ENCODE measurements around the gene LITAF. TPM values are rescaled to one million over a fixed set of nuclear protein-coding genes. Genes with fewer than 3 reads are reported as not detected.
"Not testable (repeated sequence)": the region's sequence is repeated elsewhere in the genome, so short reads cannot be mapped to it uniquely, and the experiment has no call there.

The LITAF gene
- total and polyA plus RNA-seq, 7 experiments from 2014 or later: 126 to 563 (median 264) TPM

- Histone ChIP-seq H3K9me3 (ENCODE audit: control insufficient read depth in 2 of 3, low read length in 3 of 3) (no peaks in the 10 kb centered on the region), H3K4me3 (ENCODE audit: low read length) (no peak overlapping the region), H3K36me3 (ENCODE audit: control insufficient read depth in 2 of 3, insufficient read depth in 3 of 3, low read length in 3 of 3) (no peaks in the 10 kb centered on the region), H3K27me3 (ENCODE audit: control insufficient read depth in 2 of 2, insufficient read depth in 2 of 2, low read length in 2 of 2) (no peaks in the 10 kb centered on the region), H3K27ac (ENCODE audit: low read depth, low read length) (no peak overlapping the region), H3K4me1 (ENCODE audit: control insufficient read depth in 2 of 2, insufficient read depth in 2 of 2, low read length in 2 of 2) (peaks cover 0 to 13% of the 10 kb centered on the region in 2 donors)
- Mint-ChIP-seq H3K4me1 (peaks cover 8 to 26% (median 16%) of the 10 kb centered on the region in 7 donors), H3K36me3 (no peaks in the 10 kb centered on the region), H3K4me3 (no peak overlapping the region), H3K27me3 (peaks cover 0 to 8% (median 0%) of the 10 kb centered on the region in 5 donors), H3K27ac (peak overlapping the region in 4 of 9 donors; percentile 36 to 72 (median 58)), H3K9me3 (no peaks in the 10 kb centered on the region)
- CTCF ChIA-PET: no interaction called here
- DNase-seq (no peak), ATAC-seq (no peak)
- POLR2A ChIA-PET: interaction anchor here (3.1 to 6.1 kb wide), 2 partner anchors 8 to 20 kb away, joined by 19 to 68 read pairs; no protein-coding TSS in a partner anchor
- intact Hi-C loops (cut with micrococcal nuclease): loop anchor here in 1 of 2 donors (5.0 kb wide), 1 partner anchor 37 kb away; no protein-coding TSS in a partner anchor
Observed at GRCh38 chr16:11599579-11599978, 12.9 kb upstream of the LITAF start.

DNA sequence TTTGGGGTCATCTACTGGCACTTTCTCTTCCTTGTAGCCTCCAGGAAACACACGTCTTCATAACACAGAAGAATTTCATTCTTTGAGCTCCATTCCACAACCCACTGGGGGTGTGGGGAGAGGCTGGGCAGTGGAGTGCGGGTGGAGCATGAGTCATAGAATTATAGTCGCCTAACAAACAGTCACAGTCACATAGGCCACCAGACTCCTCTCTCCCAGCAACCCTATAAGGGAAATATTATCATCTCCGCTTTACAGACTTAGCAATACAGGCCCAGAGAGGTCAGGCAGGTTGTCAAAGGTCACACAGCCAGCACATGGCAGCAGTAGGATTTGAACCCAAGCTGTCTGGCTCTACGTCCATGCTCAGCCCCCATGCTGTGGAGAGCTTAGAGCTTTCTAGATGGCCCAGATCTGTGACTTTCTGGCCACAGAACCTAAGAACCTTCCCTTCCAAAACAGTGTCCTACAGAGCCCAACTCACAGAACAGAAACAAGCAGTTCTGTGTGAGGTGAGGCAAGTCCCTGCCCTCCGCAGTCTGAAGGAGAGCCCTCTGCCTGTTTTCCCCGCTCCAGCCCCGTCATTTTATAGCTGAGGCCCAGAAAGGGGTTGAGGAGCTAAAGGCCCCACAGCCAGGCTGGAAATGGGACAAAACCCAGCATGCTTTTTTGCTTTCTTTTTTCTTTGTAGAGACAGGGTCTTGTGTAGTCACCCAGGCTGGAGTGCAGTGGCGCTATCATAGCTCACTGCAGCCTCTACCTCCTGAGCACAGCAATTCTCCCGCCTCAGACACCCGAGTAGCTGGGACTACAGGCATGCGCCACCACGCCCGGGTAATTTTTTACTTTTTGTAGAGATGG, 10.7 kb upstream of the LITAF start:
- Histone ChIP-seq H3K36me3 (ENCODE audit: control insufficient read depth in 2 of 3, insufficient read depth in 3 of 3, low read length in 3 of 3) (no peaks in the 10 kb centered on the region), H3K27me3 (ENCODE audit: control insufficient read depth in 2 of 2, insufficient read depth in 2 of 2, low read length in 2 of 2) (no peaks in the 10 kb centered on the region), H3K4me1 (ENCODE audit: control insufficient read depth in 2 of 2, insufficient read depth in 2 of 2, low read length in 2 of 2) (peaks cover 0 to 13% of the 10 kb centered on the region in 2 donors), H3K9me3 (ENCODE audit: control insufficient read depth in 2 of 3, low read length in 3 of 3) (no peaks in the 10 kb centered on the region), H3K4me3 (ENCODE audit: low read length) (no peak overlapping the region), H3K27ac (ENCODE audit: low read depth, low read length) (peak overlapping the region; percentile 34)
- peak in 2 of 9 donors; percentile 24 for DNase-seq
- intact Hi-C loops (cut with micrococcal nuclease): loop anchor here in 1 of 2 donors (2.0 to 5.0 kb wide), 2 partner anchors 35 to 43 kb away; no protein-coding TSS in a partner anchor
- ATAC-seq: peak; percentile 85
- H3K27ac Mint-ChIP-seq: peak overlapping the region; percentile 40 to 88 (median 81)
- H3K9me3 Mint-ChIP-seq: no peaks in the 10 kb centered on the region
- ChIA-PET POLR2A (interaction anchor here (0.6 to 6.1 kb wide), 8 partner anchors 8 to 72 kb away, joined by 3 to 68 read pairs (median 6); partner anchors contain the start of gene LITAF), CTCF (interaction anchor here (0.7 to 1.5 kb wide), 8 partner anchors 8 to 43 kb away, joined by 3 to 4 read pairs (median 3); no protein-coding TSS in a partner anchor)
- H3K36me3 Mint-ChIP-seq: no peaks in the 10 kb centered on the region
- H3K4me1 Mint-ChIP-seq: peaks cover 8 to 26% (median 16%) of the 10 kb centered on the region in 7 donors
- peak overlapping the region in 4 of 10 donors; percentile 9 to 54 (median 14) for H3K4me3 Mint-ChIP-seq
- peaks cover 0 to 5% (median 0%) of the 10 kb centered on the region in 5 donors for H3K27me3 Mint-ChIP-seq

GRCh38 chr16:11596572-11597226, 10.0 kb upstream of the LITAF start:
- CTCF ChIA-PET: interaction anchor here (0.9 to 1.3 kb wide), 3 partner anchors 21 to 44 kb away, joined by 3 read pairs; no protein-coding TSS in a partner anchor
- Histone ChIP-seq H3K4me1 (ENCODE audit: control insufficient read depth in 2 of 2, insufficient read depth in 2 of 2, low read length in 2 of 2) (peaks cover 0 to 13% of the 10 kb centered on the region in 2 donors), H3K27ac (ENCODE audit: low read depth, low read length) (peak overlapping the region; percentile 34), H3K27me3 (ENCODE audit: control insufficient read depth in 2 of 2, insufficient read depth in 2 of 2, low read length in 2 of 2) (no peaks in the 10 kb centered on the region), H3K9me3 (ENCODE audit: control insufficient read depth in 2 of 3, low read length in 3 of 3) (no peaks in the 10 kb centered on the region), H3K36me3 (ENCODE audit: control insufficient read depth in 2 of 3, insufficient read depth in 3 of 3, low read length in 3 of 3) (no peaks in the 10 kb centered on the region), H3K4me3 (ENCODE audit: low read length) (no peak overlapping the region)
- peaks cover 0 to 5% (median 0%) of the 10 kb centered on the region in 5 donors for H3K27me3 Mint-ChIP-seq
- peaks cover 8 to 26% (median 16%) of the 10 kb centered on the region in 7 donors for H3K4me1 Mint-ChIP-seq
- peak overlapping the region; percentile 40 to 88 (median 81) for H3K27ac Mint-ChIP-seq
- no peaks in the 10 kb centered on the region for H3K9me3 Mint-ChIP-seq
- ATAC-seq (no peak), DNase-seq (no peak)
- H3K36me3 Mint-ChIP-seq: no peaks in the 10 kb centered on the region
- intact Hi-C loops (cut with micrococcal nuclease): loop anchor here in 1 of 2 donors (2.0 to 5.0 kb wide), 2 partner anchors 34 to 44 kb away; no protein-coding TSS in a partner anchor
- POLR2A ChIA-PET: interaction anchor here (0.6 to 6.1 kb wide), 6 partner anchors 7 to 58 kb away, joined by 4 to 68 read pairs (median 13); partner anchors contain the start of gene LITAF
- H3K4me3 Mint-ChIP-seq: peak overlapping the region in 2 of 10 donors; percentile 11 to 16

GRCh38 chr16:11593581-11593980, 6.9 kb upstream of the LITAF start:
- DNase-seq: no peak
- ATAC-seq: no peak
- H3K27ac ChIP-seq (ENCODE audit: low read depth, low read length): no peak overlapping the region
- H3K27me3 Mint-ChIP-seq: peaks cover 0 to 8% (median 0%) of the 10 kb centered on the region in 5 donors
- no peaks in the 10 kb centered on the region for H3K9me3 ChIP-seq (ENCODE audit: control insufficient read depth in 2 of 3, low read length in 3 of 3)
- no peak overlapping the region for H3K4me3 Mint-ChIP-seq
- H3K36me3 Mint-ChIP-seq: no peaks in the 10 kb centered on the region
- H3K27me3 ChIP-seq (ENCODE audit: control insufficient read depth in 2 of 2, insufficient read depth in 2 of 2, low read length in 2 of 2): no peaks in the 10 kb centered on the region
- no peaks in the 10 kb centered on the region for H3K36me3 ChIP-seq (ENCODE audit: control insufficient read depth in 2 of 3, insufficient read depth in 3 of 3, low read length in 3 of 3)
- peak overlapping the region in 2 of 9 donors; percentile 31 to 44 for H3K27ac Mint-ChIP-seq
- H3K9me3 Mint-ChIP-seq: no peaks in the 10 kb centered on the region
- H3K4me1 Mint-ChIP-seq: peaks cover 9 to 31% (median 20%) of the 10 kb centered on the region in 7 donors
- H3K4me1 ChIP-seq (ENCODE audit: control insufficient read depth in 2 of 2, insufficient read depth in 2 of 2, low read length in 2 of 2): peaks cover 0 to 13% of the 10 kb centered on the region in 2 donors
- ChIA-PET CTCF (no interaction called here), POLR2A (interaction anchor here (0.7 to 2.0 kb wide), 2 partner anchors 11 to 79 kb away, joined by 5 to 8 read pairs; no protein-coding TSS in a partner anchor)
- H3K4me3 ChIP-seq (ENCODE audit: low read length): no peak overlapping the region
- intact Hi-C loops (cut with micrococcal nuclease): no loop called here

- peaks cover 0 to 13% of the 10 kb centered on the region in 2 donors for H3K4me1 ChIP-seq (ENCODE audit: control insufficient read depth in 2 of 2, insufficient read depth in 2 of 2, low read length in 2 of 2)
- ATAC-seq; H3K27me3 Mint-ChIP-seq; H3K27ac ChIP-seq (ENCODE audit: low read depth, low read length); H3K4me3 Mint-ChIP-seq; CTCF ChIA-PET; H3K36me3 Mint-ChIP-seq; H3K36me3 ChIP-seq (ENCODE audit: control insufficient read depth in 2 of 3, insufficient read depth in 3 of 3, low read length in 3 of 3); H3K9me3 ChIP-seq (ENCODE audit: control insufficient read depth in 2 of 3, low read length in 3 of 3); H3K9me3 Mint-ChIP-seq; H3K27me3 ChIP-seq (ENCODE audit: control insufficient read depth in 2 of 2, insufficient read depth in 2 of 2, low read length in 2 of 2); H3K4me3 ChIP-seq (ENCODE audit: low read length); intact Hi-C loops (cut with micrococcal nuclease); DNase-seq: not testable (repeated sequence)
- H3K27ac Mint-ChIP-seq: peak overlapping the region in 1 of 9 donors; percentile 31
- peaks cover 9 to 31% (median 17%) of the 10 kb centered on the region in 7 donors for H3K4me1 Mint-ChIP-seq
- POLR2A ChIA-PET: interaction anchor here (0.7 to 2.0 kb wide), 2 partner anchors 11 to 80 kb away, joined by 5 to 8 read pairs; no protein-coding TSS in a partner anchor
Observed at GRCh38 chr16:11593076-11593475, 6.4 kb upstream of the LITAF start.

- H3K36me3 Mint-ChIP-seq; H3K27me3 ChIP-seq (ENCODE audit: control insufficient read depth in 2 of 2, insufficient read depth in 2 of 2, low read length in 2 of 2); DNase-seq; H3K36me3 ChIP-seq (ENCODE audit: control insufficient read depth in 2 of 3, insufficient read depth in 3 of 3, low read length in 3 of 3); H3K9me3 Mint-ChIP-seq; H3K27ac ChIP-seq (ENCODE audit: low read depth, low read length); H3K4me1 ChIP-seq (ENCODE audit: control insufficient read depth in 2 of 2, insufficient read depth in 2 of 2, low read length in 2 of 2); ATAC-seq; CTCF ChIA-PET; H3K9me3 ChIP-seq (ENCODE audit: control insufficient read depth in 2 of 3, low read length in 3 of 3); intact Hi-C loops (cut with micrococcal nuclease); H3K4me3 ChIP-seq (ENCODE audit: low read length): not testable (repeated sequence)
- peak overlapping the region in 2 of 9 donors; percentile 51 to 53 for H3K27ac Mint-ChIP-seq
- H3K4me3 Mint-ChIP-seq: peak overlapping the region in 1 of 10 donors; percentile 18
- peaks cover 5 to 27% (median 11%) of the 10 kb centered on the region in 7 donors for H3K4me1 Mint-ChIP-seq
- peaks cover 0 to 10% (median 0%) of the 10 kb centered on the region in 5 donors for H3K27me3 Mint-ChIP-seq
- POLR2A ChIA-PET: interaction anchor here (0.6 to 1.6 kb wide), 3 partner anchors 10 to 40 kb away, joined by 3 to 8 read pairs (median 4); no protein-coding TSS in a partner anchor
Observed at GRCh38 chr16:11591630-11592029, 4.9 kb upstream of the LITAF start.
